Lower lobe of right lung (tissue), 2 donors: ENCODE measurements around the gene HIVEP2. TPM values are rescaled to one million over a fixed set of nuclear protein-coding genes. Genes with fewer than 3 reads are reported as not detected.
A peak's percentile ranks its signal among the peaks of the same experiment; 100 is the strongest.

ENCODE experiments used
- ATAC-seq, 2 donors: fragments of 200-7000 bp; cut with Tn5 transposase; one replicate each; pipeline ENCODE4 v1.9.1; 2020 to 2022; ENCODE audit warnings: mild to moderate bottlenecking in 2 of 2, moderate library complexity in 2 of 2
- DNase-seq: peaks from one replicate; pipeline ENCODE4 v3.0.0-alpha.2; 2020
- H3K27ac ChIP-seq: fragments of 200-600 bp; one replicate; pipeline ENCODE4 v1.8.0; 2022
- H3K27me3 ChIP-seq: fragments of 200-600 bp; one replicate; pipeline ENCODE4 v1.8.0; 2022; ENCODE audit warnings: low read depth
- H3K36me3 ChIP-seq: fragments of 200-600 bp; one replicate; pipeline ENCODE4 v1.8.0; 2022; ENCODE audit warnings: mild to moderate bottlenecking
- H3K4me1 ChIP-seq: fragments of 200-600 bp; one replicate; pipeline ENCODE4 v1.8.0; 2022
- H3K4me3 ChIP-seq: fragments of 200-600 bp; one replicate; pipeline ENCODE4 v1.8.0; 2022; ENCODE audit warnings: mild to moderate bottlenecking
- H3K9me3 ChIP-seq: fragments of 200-600 bp; one replicate; pipeline ENCODE4 v1.8.0; 2022
- CTCF ChIP-seq: fragments of 200-600 bp; IDR thresholded peaks from one replicate; pipeline ENCODE4 v1.8.0; 2022; ENCODE audit warnings: antibody characterized with exemption, mild to moderate bottlenecking
- intact Hi-C: fragments of 100-400 bp; cut with DNase I; formaldehyde crosslinking; loops from one replicate; pipeline ENCODE4 v1.11.0; 2022
- total RNA-seq: library from RNA; stranded (reverse); fragmentation: NEBNext Ultra II Directional; extraction: Animal tissue kit (Norgen Biotek cat#: 25700); gene quantifications from one replicate; pipeline ENCODE4 v1.2.1, GENCODE V29; 2021
- donor health status: DM: no; HTN: yes; CAD: no; lungs with severe emphysema.

The HIVEP2 gene
- total RNA-seq, 1 donor from 2014 or later, result 13.1 TPM

- ATAC-seq (no peak), DNase-seq (no peak)
Measured at GRCh38 chr6:142729618-142730017, 215.4 kb downstream of the HIVEP2 start.

GRCh38 chr6:142728910-142729481, 216.0 kb downstream of the HIVEP2 start:
- peak overlapping the region; percentile 21 for H3K4me3 ChIP-seq
- ATAC-seq, result peak in 1 of 2 donors; percentile 29

More at GRCh38 chr6:142729618-142730017, 215.4 kb downstream of the HIVEP2 start:
- intact Hi-C loops, result no loop called here
- Histone ChIP-seq H3K9me3 (no peaks in the 10 kb centered on the region), H3K4me1 (peaks cover 19% of the 10 kb centered on the region), H3K27me3 (no peaks in the 10 kb centered on the region), H3K4me3 (no peak overlapping the region), H3K27ac (no peak overlapping the region), H3K36me3 (no peaks in the 10 kb centered on the region)
- no peak for TF ChIP-seq CTCF

GRCh38 chr6:142728364-142728763, 216.6 kb downstream of the HIVEP2 start:
- H3K36me3 ChIP-seq, result no peaks in the 10 kb centered on the region
- ATAC-seq, result peak in 1 of 2 donors; percentile 12
- no peak for DNase-seq

More at GRCh38 chr6:142728910-142729481, 216.0 kb downstream of the HIVEP2 start:
- no peak for TF ChIP-seq CTCF
- Histone ChIP-seq H3K27ac (no peak overlapping the region), H3K36me3 (no peaks in the 10 kb centered on the region), H3K27me3 (no peaks in the 10 kb centered on the region), H3K4me1 (peaks cover 19% of the 10 kb centered on the region), H3K9me3 (no peaks in the 10 kb centered on the region)
- no peak for DNase-seq
- intact Hi-C loops, result no loop called here

GRCh38 chr6:142726616-142727015, 218.4 kb downstream of the HIVEP2 start:
- H3K4me3 ChIP-seq, result no peak overlapping the region
- no peak for ATAC-seq
- no peaks in the 10 kb centered on the region for H3K9me3 ChIP-seq
- H3K27me3 ChIP-seq, result no peaks in the 10 kb centered on the region
- no peak for TF ChIP-seq CTCF
- no peaks in the 10 kb centered on the region for H3K36me3 ChIP-seq
- peaks cover 19% of the 10 kb centered on the region for H3K4me1 ChIP-seq
- no peak for DNase-seq
- intact Hi-C loops, result no loop called here
- no peak overlapping the region for H3K27ac ChIP-seq

More at GRCh38 chr6:142728364-142728763, 216.6 kb downstream of the HIVEP2 start:
- Histone ChIP-seq H3K4me3 (no peak overlapping the region), H3K4me1 (peaks cover 19% of the 10 kb centered on the region), H3K9me3 (no peaks in the 10 kb centered on the region), H3K27ac (no peak overlapping the region), H3K27me3 (no peaks in the 10 kb centered on the region)
- TF ChIP-seq CTCF, result no peak
- intact Hi-C loops, result no loop called here

- TF ChIP-seq CTCF, result no peak
- intact Hi-C loops, result no loop called here
- Histone ChIP-seq H3K9me3 (no peaks in the 10 kb centered on the region), H3K36me3 (no peaks in the 10 kb centered on the region), H3K4me1 (peaks cover 19% of the 10 kb centered on the region), H3K27ac (no peak overlapping the region), H3K27me3 (no peaks in the 10 kb centered on the region), H3K4me3 (no peak overlapping the region)
- ATAC-seq, result no peak
- no peak for DNase-seq
Measured at GRCh38 chr6:142725024-142725770, 219.8 kb downstream of the HIVEP2 start.
